IPS-20b (cell line): ENCODE results near the gene PHF20.

Source experiments
- H3K27ac ChIP-seq: one replicate; pipeline ENCODE4 v1.5.1; 2013; ENCODE audit warnings: low read length
- H3K27me3 ChIP-seq: 2 replicates; pipeline ENCODE4 v1.6.1; 2013; ENCODE audit warnings: mild to moderate bottlenecking, low read length, inconsistent platforms; ENCODE audit not compliant: insufficient read depth
- H3K36me3 ChIP-seq: 2 replicates; pipeline ENCODE4 v1.6.1; 2013; ENCODE audit warnings: low read depth, mild to moderate bottlenecking, inconsistent platforms, low read length, moderate library complexity; ENCODE audit not compliant: insufficient read depth
- H3K4me1 ChIP-seq: 2 replicates; pipeline ENCODE4 v1.6.1; 2013; ENCODE audit warnings: mild to moderate bottlenecking, control low read depth, inconsistent platforms, low read length, moderate library complexity; ENCODE audit not compliant: insufficient read depth
- H3K4me3 ChIP-seq: 2 replicates; pipeline ENCODE4 v1.5.1; 2013; ENCODE audit warnings: mild to moderate bottlenecking, low read length, inconsistent platforms
- H3K9ac ChIP-seq: 2 replicates; pipeline ENCODE4 v1.6.1; 2013; ENCODE audit warnings: low read depth, mild to moderate bottlenecking, inconsistent platforms, low read length, moderate library complexity
- H3K9me3 ChIP-seq: 2 replicates; pipeline ENCODE4 v1.6.1; 2013; ENCODE audit warnings: mild to moderate bottlenecking, low read depth, low read length, inconsistent platforms; ENCODE audit not compliant: insufficient read depth

Gene PHF20

GRCh38 chr20:35910254-35910653 is 138.4 kb downstream of the PHF20 start:
- Histone ChIP-seq H3K27ac (no peak overlapping the region), H3K9ac (no peak overlapping the region), H3K27me3 (no peaks in the 10 kb centered on the region), H3K4me1 (peaks cover 13% of the 10 kb centered on the region; the same call in 1 of the 2 replicates), H3K4me3 (no peak overlapping the region), H3K9me3 (no peaks in the 10 kb centered on the region), H3K36me3 (peaks cover 45% of the 10 kb centered on the region)

- Histone ChIP-seq H3K9ac (no peak overlapping the region), H3K27me3 (no peaks in the 10 kb centered on the region), H3K4me1 (peaks cover 4% of the 10 kb centered on the region; the same call in 1 of the 2 replicates), H3K27ac (no peak overlapping the region), H3K36me3 (peaks cover 33% of the 10 kb centered on the region), H3K4me3 (no peak overlapping the region), H3K9me3 (no peaks in the 10 kb centered on the region)
These were observed 141.1 kb downstream of the PHF20 start for GRCh38 chr20:35912881-35913280.

- no peaks in the 10 kb centered on the region for H3K4me1 ChIP-seq
- H3K9me3 ChIP-seq = no peaks in the 10 kb centered on the region
- no peaks in the 10 kb centered on the region for H3K27me3 ChIP-seq
- H3K4me3 ChIP-seq = no peak overlapping the region
- H3K9ac ChIP-seq = no peak overlapping the region
- H3K36me3 ChIP-seq = peaks cover 66% of the 10 kb centered on the region
- no peak overlapping the region for H3K27ac ChIP-seq
These were observed 145.3 kb downstream of the PHF20 start for GRCh38 chr20:35917077-35917476.

GRCh38 chr20:35918021-35918420 is 146.2 kb downstream of the PHF20 start:
- Histone ChIP-seq H3K9ac (no peak overlapping the region), H3K4me1 (no peaks in the 10 kb centered on the region), H3K27me3 (no peaks in the 10 kb centered on the region), H3K9me3 (no peaks in the 10 kb centered on the region), H3K36me3 (peaks cover 70% of the 10 kb centered on the region), H3K4me3 (no peak overlapping the region), H3K27ac (no peak overlapping the region)

- no peaks in the 10 kb centered on the region for H3K9me3 ChIP-seq
- H3K4me3 ChIP-seq = no peak overlapping the region
- no peak overlapping the region for H3K27ac ChIP-seq
- H3K9ac ChIP-seq = no peak overlapping the region
- H3K36me3 ChIP-seq = peaks cover 59% of the 10 kb centered on the region
- no peaks in the 10 kb centered on the region for H3K27me3 ChIP-seq
- H3K4me1 ChIP-seq = no peaks in the 10 kb centered on the region
These were observed 148.7 kb downstream of the PHF20 start for GRCh38 chr20:35920523-35920922.

- H3K4me3 ChIP-seq = no peak overlapping the region
- peaks cover 44% of the 10 kb centered on the region for H3K36me3 ChIP-seq
- no peak overlapping the region for H3K27ac ChIP-seq
- H3K4me1 ChIP-seq = peaks cover 7% of the 10 kb centered on the region; the same call in 1 of the 2 replicates
- no peaks in the 10 kb centered on the region for H3K9me3 ChIP-seq
- no peak overlapping the region for H3K9ac ChIP-seq
- H3K27me3 ChIP-seq = no peaks in the 10 kb centered on the region
These were observed 157.5 kb downstream of the PHF20 start for GRCh38 chr20:35929301-35929700.

GRCh38 chr20:35934050-35934449 is 162.2 kb downstream of the PHF20 start:
- Histone ChIP-seq H3K9ac (peak overlapping the region; percentile 23; the same call in 1 of the 2 replicates), H3K4me1 (peaks cover 10% of the 10 kb centered on the region; the same call in 1 of the 2 replicates), H3K4me3 (no peak overlapping the region), H3K27ac (peak overlapping the region; percentile 6), H3K36me3 (peaks cover 49% of the 10 kb centered on the region), H3K27me3 (no peaks in the 10 kb centered on the region), H3K9me3 (no peaks in the 10 kb centered on the region)

GRCh38 chr20:35939264-35939663 is 167.4 kb downstream of the PHF20 start:
- H3K27ac ChIP-seq = no peak overlapping the region
- H3K36me3 ChIP-seq = peaks cover 58% of the 10 kb centered on the region

GRCh38 chr20:35941620-35942019 is 169.8 kb downstream of the PHF20 start:
- Histone ChIP-seq H3K36me3 (peaks cover 55% of the 10 kb centered on the region), H3K27ac (no peak overlapping the region)

More at GRCh38 chr20:35939264-35939663, 167.4 kb downstream of the PHF20 start:
- no peak overlapping the region for H3K4me3 ChIP-seq
- H3K27me3 ChIP-seq = no peaks in the 10 kb centered on the region
- no peaks in the 10 kb centered on the region for H3K9me3 ChIP-seq
- no peak overlapping the region for H3K9ac ChIP-seq
- H3K4me1 ChIP-seq = peaks cover 3% of the 10 kb centered on the region; the same call in 1 of the 2 replicates

GRCh38 chr20:35942243-35942642 is 170.4 kb downstream of the PHF20 start:
- H3K27me3 ChIP-seq = no peaks in the 10 kb centered on the region
- no peak overlapping the region for H3K4me3 ChIP-seq
- H3K9me3 ChIP-seq = no peaks in the 10 kb centered on the region
- H3K27ac ChIP-seq = no peak overlapping the region
- no peak overlapping the region for H3K9ac ChIP-seq
- no peaks in the 10 kb centered on the region for H3K4me1 ChIP-seq
- peaks cover 55% of the 10 kb centered on the region for H3K36me3 ChIP-seq

More at GRCh38 chr20:35941620-35942019, 169.8 kb downstream of the PHF20 start:
- Histone ChIP-seq H3K4me1 (no peaks in the 10 kb centered on the region), H3K9ac (no peak overlapping the region), H3K9me3 (no peaks in the 10 kb centered on the region), H3K4me3 (no peak overlapping the region), H3K27me3 (no peaks in the 10 kb centered on the region)

- no peaks in the 10 kb centered on the region for H3K27me3 ChIP-seq
- no peak overlapping the region for H3K27ac ChIP-seq
- no peaks in the 10 kb centered on the region; the same call in 1 of the 2 replicates for H3K4me1 ChIP-seq
- no peak overlapping the region for H3K9ac ChIP-seq
- no peaks in the 10 kb centered on the region for H3K9me3 ChIP-seq
- H3K4me3 ChIP-seq = no peak overlapping the region
- H3K36me3 ChIP-seq = peaks cover 36% of the 10 kb centered on the region
These were observed 175.7 kb downstream of the PHF20 start for GRCh38 chr20:35947489-35947888.

- Histone ChIP-seq H3K4me3 (no peak overlapping the region), H3K9ac (no peak overlapping the region), H3K9me3 (no peaks in the 10 kb centered on the region), H3K36me3 (peaks cover 36% of the 10 kb centered on the region), H3K27me3 (no peaks in the 10 kb centered on the region), H3K4me1 (peaks cover 4% of the 10 kb centered on the region; the same call in 1 of the 2 replicates), H3K27ac (no peak overlapping the region)
These were observed 176.1 kb downstream of the PHF20 start for GRCh38 chr20:35947907-35948306.
